Activated CD8-positive, alpha-beta T cell treated with anti-CD3 and anti-CD28 coated beads for 36 hours (primary cell): ENCODE results near the gene LGALS13. TPM values are rescaled to one million over a fixed set of nuclear protein-coding genes. Genes with fewer than 3 reads are reported as not detected.
A peak's percentile ranks its signal among the peaks of the same experiment; 100 is the strongest.

Source experiments
- ATAC-seq: fragments of 200-7000 bp; cut with Tn5 transposase; one replicate; pipeline ENCODE4 v1.10.0; 2021; ENCODE audit warnings: mild to moderate bottlenecking, moderate library complexity
- CTCF ChIA-PET: fragments of 350-600 bp; sonication (Branson Sonifier 250); formaldehyde crosslinking; loops from one replicate; lab custom pipeline; 2021; ENCODE audit warnings: antibody characterized with exemption; lab: Charles Lee
- POLR2A ChIA-PET: fragments of 350-600 bp; sonication (Branson Sonifier 250); formaldehyde crosslinking; loops from one replicate; lab custom pipeline; 2021; ENCODE audit warnings: antibody characterized with exemption; lab: Charles Lee
- DNase-seq: peaks from one replicate; pipeline ENCODE4 v3.0.0-alpha.2; 2020
- H3K27ac Mint-ChIP-seq: one replicate; pipeline ENCODE4 v1.8.0; 2021; ENCODE audit warnings: mild to moderate bottlenecking, mixed read lengths
- H3K27me3 Mint-ChIP-seq: one replicate; pipeline ENCODE4 v1.8.0; 2021; ENCODE audit warnings: mixed read lengths
- H3K36me3 Mint-ChIP-seq: one replicate; pipeline ENCODE4 v1.8.0; 2021; ENCODE audit warnings: low read depth, mixed read lengths
- H3K4me1 Mint-ChIP-seq: one replicate; pipeline ENCODE4 v1.8.0; 2021; ENCODE audit warnings: low read depth, mixed read lengths
- H3K4me3 Mint-ChIP-seq: one replicate; pipeline ENCODE4 v1.8.0; 2021; ENCODE audit warnings: mild to moderate bottlenecking, moderate library complexity, mixed read lengths
- H3K9me3 Mint-ChIP-seq: one replicate; pipeline ENCODE4 v1.8.0; 2021; ENCODE audit warnings: mixed read lengths
- CTCF ChIP-seq: fragments of 200-600 bp; IDR thresholded peaks from one replicate; pipeline ENCODE4 v1.8.0; 2022; ENCODE audit warnings: antibody characterized with exemption, mild to moderate bottlenecking
- intact Hi-C: fragments of 100-400 bp; cut with micrococcal nuclease; formaldehyde crosslinking; loops from one replicate; pipeline ENCODE4 v1.10.0; 2022
- total RNA-seq, 2 experiments: library from RNA; stranded (reverse); gene quantifications; one replicate each; pipeline ENCODE4 v1.2.3, GENCODE V29; 2021

LGALS13 gene
- total RNA-seq, 2 experiments from 2014 or later: not detected

- peak overlapping the region; percentile 46 for H3K4me3 Mint-ChIP-seq
- TF ChIP-seq CTCF: no peak
Observed at GRCh38 chr19:39557811-39558623, 44.3 kb upstream of the LGALS13 start.

GRCh38 chr19:39558624-39559117 is 43.7 kb upstream of the LGALS13 start:
- Mint-ChIP-seq H3K4me3 (peak overlapping the region; percentile 46), H3K27ac (peak overlapping the region; percentile 85), H3K9me3 (no peaks in the 10 kb centered on the region), H3K4me1 (peaks cover 18% of the 10 kb centered on the region), H3K36me3 (no peaks in the 10 kb centered on the region), H3K27me3 (no peaks in the 10 kb centered on the region)
- ATAC-seq (peak; percentile 69), DNase-seq (no peak)
- ChIA-PET CTCF (interaction anchor here (1.3 kb wide), 1 partner anchor 118 kb away, joined by 3 read pairs; no protein-coding TSS in a partner anchor), POLR2A (no interaction called here)
- TF ChIP-seq CTCF: no peak
- intact Hi-C loops: loop anchor here (10.0 kb wide), 1 partner anchor 206 kb away; no protein-coding TSS in a partner anchor

More at GRCh38 chr19:39557811-39558623, 44.3 kb upstream of the LGALS13 start:
- ATAC-seq: peak; percentile 73
- DNase-seq: peak; percentile 30
- intact Hi-C loops: loop anchor here (10.0 kb wide), 1 partner anchor 207 kb away; no protein-coding TSS in a partner anchor
- H3K36me3 Mint-ChIP-seq: no peaks in the 10 kb centered on the region
- H3K4me1 Mint-ChIP-seq: peaks cover 18% of the 10 kb centered on the region
- CTCF ChIA-PET: no interaction called here
- H3K9me3 Mint-ChIP-seq: no peaks in the 10 kb centered on the region
- H3K27ac Mint-ChIP-seq: peak overlapping the region; percentile 85
- POLR2A ChIA-PET: no interaction called here
- no peaks in the 10 kb centered on the region for H3K27me3 Mint-ChIP-seq

GRCh38 chr19:39563408-39563807 is 38.9 kb upstream of the LGALS13 start:
- no peak overlapping the region for H3K27ac Mint-ChIP-seq
- intact Hi-C loops: no loop called here
- TF ChIP-seq CTCF: no peak
- peaks cover 8% of the 10 kb centered on the region for H3K4me1 Mint-ChIP-seq
- H3K9me3 Mint-ChIP-seq: no peaks in the 10 kb centered on the region
- ChIA-PET CTCF (interaction anchor here (3.4 kb wide), 1 partner anchor 12 kb away, joined by 17 read pairs; no protein-coding TSS in a partner anchor), POLR2A (no interaction called here)
- ATAC-seq: no peak
- no peak for DNase-seq
- no peaks in the 10 kb centered on the region for H3K36me3 Mint-ChIP-seq
- peaks cover 4% of the 10 kb centered on the region for H3K27me3 Mint-ChIP-seq
- H3K4me3 Mint-ChIP-seq: no peak overlapping the region

GRCh38 chr19:39566064-39566463 is 36.3 kb upstream of the LGALS13 start:
- POLR2A ChIA-PET: no interaction called here
- TF ChIP-seq CTCF: no peak
- Mint-ChIP-seq H3K27me3 (peaks cover 14% of the 10 kb centered on the region), H3K27ac (no peak overlapping the region), H3K36me3 (no peaks in the 10 kb centered on the region), H3K4me1 (no peaks in the 10 kb centered on the region), H3K4me3 (no peak overlapping the region), H3K9me3 (no peaks in the 10 kb centered on the region)
- intact Hi-C loops: no loop called here
- ATAC-seq (no peak), DNase-seq (no peak)
- CTCF ChIA-PET: no interaction called here

GRCh38 chr19:39568604-39569003 is 33.7 kb upstream of the LGALS13 start:
- Mint-ChIP-seq H3K9me3 (peaks cover 8% of the 10 kb centered on the region), H3K27ac (no peak overlapping the region), H3K4me1 (no peaks in the 10 kb centered on the region), H3K36me3 (no peaks in the 10 kb centered on the region), H3K4me3 (no peak overlapping the region), H3K27me3 (peaks cover 21% of the 10 kb centered on the region)
- ChIA-PET CTCF (no interaction called here), POLR2A (no interaction called here)
- DNase-seq: no peak
- no peak for TF ChIP-seq CTCF
- no peak for ATAC-seq
- intact Hi-C loops: no loop called here
